DOHH2 (cell line): Measurements from ENCODE around the gene GOLGA8B.

Experiments
- H3F3A ChIP-seq: fragments of 200-600 bp; sonication (generic), shearing (Covaris generic); 2 replicates; pipeline ENCODE4 v1.6.0; 2016; ENCODE audit warnings: antibody characterized with exemption, mild to moderate bottlenecking; ENCODE audit not compliant: control insufficient read depth, insufficient read depth
- H3K27ac ChIP-seq: fragments of 200-600 bp; sonication (generic); 2 replicates; pipeline ENCODE4 v1.5.1; 2014; ENCODE audit warnings: low read depth, mild to moderate bottlenecking, low read length, moderate library complexity
- H3K27me3 ChIP-seq: fragments of 200-600 bp; sonication (generic); 2 replicates; pipeline ENCODE4 v1.6.1; 2014; ENCODE audit warnings: mild to moderate bottlenecking, low read length, mixed read lengths; ENCODE audit not compliant: control insufficient read depth
- H3K36me3 ChIP-seq: fragments of 200-600 bp; sonication (generic); 2 replicates; pipeline ENCODE4 v1.6.1; 2014; ENCODE audit warnings: mild to moderate bottlenecking, low read length, moderate library complexity, mixed read lengths; ENCODE audit not compliant: control insufficient read depth
- H3K4me1 ChIP-seq: fragments of 200-600 bp; sonication (generic); 2 replicates; pipeline ENCODE4 v1.6.1; 2014; ENCODE audit warnings: mild to moderate bottlenecking, low read length, mixed read lengths; ENCODE audit not compliant: control insufficient read depth
- H3K4me2 ChIP-seq: fragments of 200-600 bp; sonication (generic); 2 replicates; pipeline ENCODE4 v1.6.0; 2014; ENCODE audit warnings: mild to moderate bottlenecking, low read length, moderate library complexity
- H3K4me3 ChIP-seq: fragments of 200-600 bp; sonication (generic); 2 replicates; pipeline ENCODE4 v1.5.1; 2014; ENCODE audit warnings: mild to moderate bottlenecking, low read length, mixed read lengths
- H3K79me2 ChIP-seq: fragments of 200-600 bp; sonication (generic); 2 replicates; pipeline ENCODE4 v1.6.1; 2014; ENCODE audit warnings: mild to moderate bottlenecking, low read length, mixed read lengths; ENCODE audit not compliant: control insufficient read depth
- H3K9me2 ChIP-seq: fragments of 200-600 bp; sonication (generic); replicated peaks from 2 replicates; pipeline ENCODE4 v1.6.1; 2014; ENCODE audit warnings: mild to moderate bottlenecking, low read length, mixed read lengths; ENCODE audit not compliant: control insufficient read depth
- H3K9me3 ChIP-seq: fragments of 200-600 bp; sonication (generic); 2 replicates; pipeline ENCODE4 v1.6.1; 2014; ENCODE audit warnings: antibody characterized with exemption, low read length, mixed read lengths; ENCODE audit not compliant: control insufficient read depth, insufficient read depth
- H4K20me1 ChIP-seq: fragments of 200-600 bp; sonication (generic); 2 replicates; pipeline ENCODE4 v1.6.0; 2014; ENCODE audit warnings: low read depth, mild to moderate bottlenecking, antibody characterized with exemption, low read length, moderate library complexity; ENCODE audit not compliant: control insufficient read depth, insufficient read depth
- CTCF ChIP-seq: fragments of 200-600 bp; sonication (generic); IDR thresholded peaks from one replicate; pipeline ENCODE4 v1.5.1; 2014; ENCODE audit warnings: antibody characterized with exemption, mild to moderate bottlenecking, low read depth, low read length; ENCODE audit not compliant: poor library complexity, severe bottlenecking
- EZH2phosphoT487 ChIP-seq: fragments of 200-600 bp; sonication (generic); IDR thresholded peaks from 2 replicates; pipeline ENCODE4 v1.6.1; 2017; ENCODE audit warnings: borderline replicate concordance, mild to moderate bottlenecking, antibody characterized with exemption, low read length, moderate library complexity, mixed read lengths

Gene GOLGA8B

GRCh38 chr15:34603095-34603494 lies 19.6 kb upstream of the GOLGA8B start:
- Histone ChIP-seq H3K27me3 (peaks cover 22% of the 10 kb centered on the region), H3K36me3 (no peaks in the 10 kb centered on the region), H3K79me2 (no peaks in the 10 kb centered on the region), H4K20me1 (no peaks in the 10 kb centered on the region), H3K27ac (no peak overlapping the region), H3K9me2 (no peaks in the 10 kb centered on the region), H3K4me1 (no peaks in the 10 kb centered on the region), H3K9me3 (no peaks in the 10 kb centered on the region), H3F3A (no peaks in the 10 kb centered on the region), H3K4me2 (no peak overlapping the region), H3K4me3 (no peak overlapping the region)
- TF ChIP-seq EZH2phosphoT487 (no peak), CTCF (no peak)

- H3K27ac ChIP-seq, result no peak overlapping the region
- no peaks in the 10 kb centered on the region for H3K9me3 ChIP-seq
- H3K4me2 ChIP-seq, result no peak overlapping the region
- H3K27me3 ChIP-seq, result peaks cover 16% of the 10 kb centered on the region
- no peaks in the 10 kb centered on the region for H3K4me1 ChIP-seq
- no peaks in the 10 kb centered on the region for H3K79me2 ChIP-seq
- no peak overlapping the region for H3K4me3 ChIP-seq
- no peaks in the 10 kb centered on the region for H3K36me3 ChIP-seq
- H3K9me2 ChIP-seq, result no peaks in the 10 kb centered on the region
- no peaks in the 10 kb centered on the region for H3F3A ChIP-seq
- H4K20me1 ChIP-seq, result no peaks in the 10 kb centered on the region
- no peak for TF ChIP-seq CTCF
- no peak for TF ChIP-seq EZH2phosphoT487
Observed at GRCh38 chr15:34600923-34601322, 17.5 kb upstream of the GOLGA8B start.

- Histone ChIP-seq H3K4me2 (no peak overlapping the region), H3K4me3 (no peak overlapping the region), H3K36me3 (no peaks in the 10 kb centered on the region), H3K27ac (no peak overlapping the region), H3K4me1 (no peaks in the 10 kb centered on the region), H3K27me3 (peaks cover 13% of the 10 kb centered on the region), H4K20me1 (no peaks in the 10 kb centered on the region), H3F3A (no peaks in the 10 kb centered on the region), H3K9me2 (no peaks in the 10 kb centered on the region), H3K9me3 (no peaks in the 10 kb centered on the region), H3K79me2 (no peaks in the 10 kb centered on the region)
- TF ChIP-seq CTCF (no peak), EZH2phosphoT487 (no peak)
Observed at GRCh38 chr15:34598799-34599585, 15.5 kb upstream of the GOLGA8B start.
